GM18502 (cell line): ENCODE results near the gene ADGRB2.

Experiments
- ATAC-seq: cut with Tn5 transposase; IDR thresholded peaks from one replicate; pipeline ENCODE4 v1.9.1; 2021; ENCODE audit warnings: mild to moderate bottlenecking; ENCODE audit not compliant: unreplicated experiment, poor library complexity

ADGRB2 gene

DNA sequence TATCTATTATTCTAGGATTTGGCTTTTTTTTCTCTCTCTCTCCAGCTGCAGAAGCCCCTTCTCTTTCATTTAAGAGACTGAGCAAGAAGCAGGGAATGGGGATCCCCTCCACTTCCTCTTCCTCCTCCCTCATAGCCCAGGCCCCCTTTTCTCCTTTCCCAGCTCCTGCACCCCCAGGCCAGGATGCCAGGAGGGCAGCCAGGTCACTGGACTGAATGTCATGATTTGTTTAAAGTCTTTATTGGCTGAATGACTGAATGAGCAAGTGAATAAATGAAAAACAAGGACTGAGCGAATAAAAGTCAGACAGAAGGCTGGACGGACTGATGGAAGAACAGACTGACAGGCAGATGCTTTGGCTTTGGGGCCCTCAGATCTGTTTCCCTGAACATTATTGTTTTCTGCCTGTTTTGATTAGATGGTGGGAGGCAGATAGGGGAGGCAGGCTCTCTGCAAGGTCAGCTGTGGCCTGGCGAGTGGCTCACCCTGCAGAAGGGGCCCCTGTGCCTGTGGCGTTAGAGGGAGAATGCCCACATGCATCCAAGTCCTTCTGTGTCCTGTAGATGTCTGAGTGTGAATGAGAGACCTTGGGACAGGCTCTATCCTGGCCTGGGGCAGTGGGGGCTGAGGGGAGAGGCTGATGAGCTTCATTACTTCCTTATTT lies 20.3 kb upstream of the ADGRB2 start:
- no peak for ATAC-seq

DNA sequence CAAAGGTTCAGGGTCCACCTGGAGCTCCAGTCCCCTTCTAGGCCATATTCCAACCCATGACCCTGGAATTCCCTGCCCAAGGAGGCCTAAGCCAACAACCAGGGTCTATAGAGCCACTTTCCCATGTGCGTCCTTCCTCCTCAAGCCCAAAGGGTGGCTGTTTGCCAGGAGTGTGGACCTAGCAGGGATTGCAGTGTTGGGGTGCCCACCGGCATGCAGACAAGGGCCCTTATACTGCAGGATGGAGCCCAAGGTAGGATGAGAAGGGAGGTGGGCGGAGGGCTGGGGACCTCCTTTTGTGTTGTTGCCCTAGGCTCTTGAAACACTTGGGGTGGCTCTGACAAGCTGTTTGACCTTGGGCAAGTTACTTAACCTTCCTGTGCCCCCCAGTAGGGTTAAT lies 19.7 kb upstream of the ADGRB2 start:
- ATAC-seq = no peak

DNA sequence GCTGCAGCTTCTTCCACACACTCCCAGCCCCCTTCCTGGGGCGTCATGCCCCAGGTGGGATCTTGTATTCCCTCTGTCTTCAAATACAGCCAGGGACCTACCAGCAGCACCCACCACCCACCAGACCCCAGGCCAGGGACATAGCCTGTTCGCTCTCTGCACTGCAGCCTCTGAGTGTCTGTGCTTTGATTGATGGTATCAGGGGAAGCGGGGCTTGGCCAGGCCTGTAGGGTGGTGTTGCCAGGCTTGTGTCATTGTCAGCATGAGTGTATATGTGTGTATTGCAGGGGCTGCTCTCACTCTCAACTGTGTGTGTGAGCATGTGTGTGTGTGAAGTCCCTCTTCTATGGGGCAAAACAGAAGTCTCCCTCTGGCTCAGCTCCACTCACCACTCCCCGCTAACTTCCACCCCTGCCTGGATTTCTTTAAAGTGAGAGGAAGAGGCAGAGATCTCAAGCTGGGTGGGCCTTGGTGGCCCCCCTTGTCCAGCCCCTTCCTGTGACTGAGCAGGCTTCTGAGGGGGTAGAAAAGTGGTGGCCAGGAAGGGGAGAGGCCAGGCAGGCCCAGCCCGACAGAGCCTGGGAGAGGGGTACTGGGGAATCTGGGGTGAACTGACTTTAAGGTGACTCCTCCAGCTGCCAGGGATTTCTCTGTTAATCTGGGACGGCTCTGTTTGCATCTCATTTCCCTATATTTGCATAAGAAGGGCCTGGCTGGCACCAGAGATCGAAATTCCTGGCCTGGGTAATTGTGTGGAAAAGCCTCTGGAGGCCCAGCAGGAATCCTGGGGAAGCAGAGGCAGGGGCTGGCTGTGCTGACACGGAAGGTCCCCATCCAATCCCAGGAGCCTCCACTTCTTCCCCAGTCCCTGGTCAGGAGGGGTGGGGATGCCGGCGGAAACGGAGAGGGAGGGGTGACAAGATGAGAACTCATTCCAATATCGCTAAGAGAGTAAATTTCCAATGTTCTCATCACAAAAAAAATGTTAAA lies 18.6 kb upstream of the ADGRB2 start:
- no peak for ATAC-seq

DNA sequence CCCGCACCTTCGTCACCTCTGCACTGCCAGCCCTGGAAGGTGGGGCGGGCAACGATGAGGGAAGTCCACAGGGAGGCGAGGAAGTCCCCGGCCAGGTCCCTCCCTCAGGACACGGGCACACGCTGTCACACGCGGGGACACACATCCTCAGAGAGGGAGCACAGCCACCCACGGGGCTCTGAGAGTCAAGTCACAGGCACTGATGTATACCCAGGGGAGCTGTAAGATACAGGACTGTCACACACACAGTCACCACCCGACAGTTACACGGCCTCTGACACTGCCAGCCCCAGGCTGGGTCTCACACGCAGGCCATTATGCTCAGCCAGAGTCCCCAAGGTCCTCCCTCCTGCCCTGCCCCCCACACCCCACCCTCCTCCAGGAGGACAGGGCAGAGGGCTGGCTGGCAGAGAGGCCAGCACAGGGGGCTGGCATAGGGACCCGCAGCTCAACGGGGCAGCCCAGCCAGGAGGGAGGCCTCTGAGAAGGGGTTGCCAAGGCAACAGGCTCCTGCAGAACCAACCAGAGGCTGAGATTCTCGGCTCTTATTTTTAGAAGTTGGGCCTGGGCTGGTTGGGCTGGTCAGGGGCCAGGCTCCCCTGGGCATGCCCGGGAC lies 17.7 kb upstream of the ADGRB2 start:
- no peak for ATAC-seq

DNA sequence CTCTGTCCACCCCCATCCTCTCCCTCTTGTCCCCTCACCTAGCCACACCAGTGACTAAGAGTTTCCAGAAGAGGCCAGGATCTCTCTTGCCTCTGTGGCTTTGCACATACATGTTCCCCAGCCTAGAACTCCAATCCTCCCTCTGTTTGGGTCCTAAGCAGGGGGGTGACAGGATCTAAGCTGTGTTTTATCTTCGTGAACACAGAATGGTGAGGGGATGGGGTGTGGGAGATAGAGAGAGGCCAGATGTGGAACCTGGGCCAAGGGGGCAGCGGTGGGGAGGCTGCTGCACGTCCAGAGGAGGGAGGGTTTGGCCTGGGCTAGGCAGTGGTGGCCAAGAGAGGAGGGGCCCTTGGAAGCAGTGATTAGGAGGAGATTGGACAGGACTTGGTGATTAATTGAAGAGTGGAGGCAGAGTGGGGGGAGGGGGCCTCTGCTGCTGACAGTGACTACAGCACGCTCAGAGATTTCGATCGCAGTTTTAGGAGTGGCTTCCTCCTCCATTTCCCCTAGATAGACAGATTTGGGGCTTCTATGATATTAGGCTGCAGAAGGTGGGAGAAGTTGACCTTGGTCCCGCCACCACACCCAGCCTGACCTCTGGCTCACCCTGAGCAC lies 17.1 kb upstream of the ADGRB2 start:
- no peak for ATAC-seq

DNA sequence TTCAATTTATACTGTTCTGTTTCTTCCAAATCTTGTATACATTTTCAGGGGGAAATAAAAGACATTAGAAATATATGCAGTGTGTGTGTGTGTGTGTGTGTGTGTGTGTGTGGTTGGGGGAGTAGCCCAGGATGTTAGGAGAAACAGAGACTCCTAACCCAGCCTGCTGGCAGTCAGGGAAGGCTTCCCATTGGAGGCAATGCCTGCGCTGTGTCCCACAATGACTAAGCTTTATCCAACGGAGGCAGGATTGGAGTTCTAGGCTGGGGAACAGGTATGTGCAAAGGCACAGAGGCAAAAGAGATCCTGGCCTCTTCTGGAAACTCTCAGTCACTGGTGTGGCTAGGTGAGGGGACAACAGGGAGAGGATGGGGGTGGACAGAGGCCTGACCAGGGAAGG lies 16.5 kb upstream of the ADGRB2 start:
- no peak for ATAC-seq

DNA sequence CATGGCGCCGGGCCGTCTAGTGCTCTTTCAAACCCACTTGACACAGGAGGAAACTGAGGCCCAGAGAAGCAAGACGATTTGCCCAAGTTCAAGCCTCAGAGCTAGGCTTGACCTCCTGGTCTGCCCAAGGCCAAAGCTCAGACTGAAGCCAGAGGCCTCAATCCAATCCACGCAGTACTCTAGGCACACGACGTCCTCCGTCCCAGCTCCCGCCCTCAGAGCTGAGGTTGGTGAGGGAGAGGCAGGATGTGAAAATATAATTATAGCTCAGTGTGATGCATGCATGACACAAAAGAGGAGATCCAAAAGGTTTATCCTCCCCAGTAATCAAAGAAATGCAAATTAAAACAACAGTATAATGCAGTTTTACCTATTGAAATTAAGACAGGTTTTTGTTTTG lies 15.5 kb upstream of the ADGRB2 start:
- no peak for ATAC-seq

DNA sequence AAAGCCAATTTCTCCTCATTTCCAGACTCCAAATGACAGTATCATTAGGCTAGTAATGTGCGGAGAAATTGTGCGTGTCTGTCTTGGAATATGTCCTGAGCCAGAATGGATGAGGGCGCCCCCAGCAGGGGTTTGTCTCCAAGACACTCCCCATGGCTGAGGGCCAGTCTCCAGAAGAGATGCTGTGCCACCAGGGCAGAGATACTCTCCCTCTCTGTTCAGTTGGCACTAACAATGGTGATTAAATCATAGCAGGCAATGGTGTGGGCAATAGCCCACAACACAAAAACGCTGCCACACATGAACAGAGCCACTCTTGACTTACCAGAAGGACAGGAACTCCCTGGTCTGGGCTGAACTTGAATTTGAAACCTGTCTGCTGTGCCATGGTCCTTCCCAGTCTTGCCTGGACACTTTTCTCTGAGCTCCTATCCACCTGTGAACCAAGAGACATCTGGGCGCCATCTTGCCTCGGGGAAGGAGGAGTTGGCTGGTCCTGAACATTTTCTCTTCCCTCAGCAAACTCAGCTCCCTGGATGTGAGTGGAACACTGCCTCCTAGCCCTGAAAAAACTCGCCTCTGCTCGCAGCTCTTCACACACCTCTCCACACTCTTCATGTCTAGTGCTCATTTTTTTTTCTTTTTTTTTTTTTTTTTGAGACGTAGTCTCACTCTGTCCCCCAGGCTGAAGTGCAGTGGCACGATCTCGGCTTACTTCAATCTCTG lies 14.8 kb upstream of the ADGRB2 start:
- no peak for ATAC-seq

DNA sequence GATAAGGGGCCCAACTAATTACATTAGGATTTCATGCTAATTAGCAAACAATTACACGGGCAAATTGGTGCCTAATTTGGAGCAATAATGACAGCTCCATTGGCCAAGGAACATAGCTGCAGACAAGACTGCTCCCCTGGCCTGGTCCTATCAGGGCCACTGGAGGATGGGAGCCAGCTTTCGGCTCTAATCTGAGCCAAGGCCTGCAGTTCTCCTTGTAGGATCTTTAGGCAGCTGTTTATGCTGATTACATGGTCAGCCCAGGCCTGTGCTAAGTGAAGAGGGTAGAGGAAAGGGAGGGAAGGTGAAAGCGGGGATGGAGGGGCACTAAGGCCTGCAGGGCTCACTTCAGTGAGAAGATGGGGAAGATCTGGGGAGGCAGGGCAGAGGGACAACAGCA lies 12.4 kb upstream of the ADGRB2 start:
- no peak for ATAC-seq

DNA sequence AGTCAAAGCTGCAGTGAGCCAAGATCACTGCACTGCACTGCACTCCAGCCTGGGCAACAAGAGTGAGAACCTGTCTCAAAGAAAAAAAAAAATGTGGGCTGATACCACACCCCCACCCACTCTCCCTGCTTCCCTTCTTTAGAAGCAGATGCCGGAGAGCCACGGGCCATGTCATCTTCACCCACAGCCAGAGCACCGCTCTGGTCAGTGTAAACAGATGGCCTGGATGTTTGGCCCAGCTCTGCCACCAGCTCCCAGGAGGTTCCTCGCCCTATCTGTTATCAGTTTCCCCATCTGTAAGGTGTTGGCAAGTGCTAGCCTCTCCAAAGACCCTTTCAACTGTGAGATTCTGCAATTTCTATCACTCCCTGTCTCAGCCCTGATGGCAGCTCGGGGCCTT lies 11.9 kb upstream of the ADGRB2 start:
- ATAC-seq = no peak

DNA sequence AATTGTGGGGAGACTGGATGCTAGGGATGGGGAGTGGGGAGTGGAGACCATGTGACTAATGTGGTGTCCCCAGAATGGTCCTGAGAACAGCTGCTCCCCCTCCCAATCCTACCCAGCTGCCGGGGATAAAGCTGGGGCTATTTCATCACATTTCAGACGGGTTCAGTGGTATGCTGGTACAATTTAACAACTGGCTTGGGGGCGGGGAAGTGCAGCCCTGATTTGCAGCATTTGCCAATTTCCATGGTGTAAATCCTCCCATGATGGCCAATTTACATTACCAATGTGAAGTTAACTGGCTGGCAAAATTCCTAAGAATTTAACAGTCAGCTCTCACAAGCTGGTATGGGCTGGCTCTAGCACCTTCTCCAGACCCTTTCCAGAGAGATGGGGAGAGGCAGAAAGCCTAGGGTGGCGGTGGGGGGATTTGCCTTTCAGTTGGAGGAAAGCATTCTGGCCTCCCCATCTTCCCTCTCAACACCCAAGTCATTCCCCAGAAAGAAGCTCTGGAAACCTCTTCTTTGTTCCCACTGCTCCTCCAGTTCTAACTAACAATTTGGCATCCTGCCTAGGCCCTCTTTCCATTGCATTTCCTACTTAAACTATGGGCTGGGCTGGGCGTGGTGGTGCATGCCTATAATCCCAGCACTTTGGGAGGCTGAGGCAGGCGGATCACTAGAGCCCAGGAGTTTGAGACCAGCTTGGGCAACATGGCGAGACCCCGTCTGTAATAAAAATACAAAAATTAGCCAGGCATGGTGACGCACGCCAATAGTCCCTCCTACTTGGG lies 11.3 kb upstream of the ADGRB2 start:
- ATAC-seq = no peak

DNA sequence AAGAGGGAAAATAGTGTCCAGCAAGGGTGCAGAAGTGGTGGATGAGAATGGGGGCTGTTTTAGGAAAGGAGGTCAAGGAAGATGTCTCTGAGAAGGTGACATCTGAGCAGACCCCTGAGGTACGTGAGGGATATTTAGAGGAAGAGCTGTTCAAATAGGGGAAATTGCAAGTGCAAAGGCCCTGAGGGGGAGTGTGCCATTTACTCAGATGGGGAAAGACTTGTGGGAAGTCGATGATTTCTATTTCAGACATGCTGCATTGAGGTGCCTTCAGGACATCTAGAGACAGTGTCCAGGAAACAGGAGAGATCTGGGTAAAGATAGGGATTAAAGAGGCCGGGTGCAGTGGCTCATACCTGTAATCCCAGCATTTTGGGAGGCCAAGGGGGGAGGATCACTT lies 10.4 kb upstream of the ADGRB2 start:
- no peak for ATAC-seq

DNA sequence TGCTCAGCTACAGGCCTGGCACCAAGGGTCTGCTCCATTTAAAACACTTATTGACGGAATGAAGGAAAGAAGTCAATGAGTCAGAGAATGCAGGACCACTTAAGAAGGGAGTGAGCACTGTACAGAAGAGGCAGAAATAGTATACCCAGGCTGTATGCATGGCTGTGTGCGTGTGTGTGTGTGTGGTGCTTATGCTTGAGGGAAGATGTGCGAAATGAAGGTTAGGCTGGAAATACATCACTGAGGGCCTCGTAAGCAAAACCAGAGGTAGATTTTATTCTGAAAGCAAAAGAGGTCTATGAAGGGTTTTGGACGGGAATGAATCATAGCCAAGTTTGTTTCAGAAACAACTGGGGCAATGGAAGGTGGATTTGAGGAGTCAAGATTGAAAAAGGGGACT lies 9.7 kb upstream of the ADGRB2 start:
- ATAC-seq = no peak

DNA sequence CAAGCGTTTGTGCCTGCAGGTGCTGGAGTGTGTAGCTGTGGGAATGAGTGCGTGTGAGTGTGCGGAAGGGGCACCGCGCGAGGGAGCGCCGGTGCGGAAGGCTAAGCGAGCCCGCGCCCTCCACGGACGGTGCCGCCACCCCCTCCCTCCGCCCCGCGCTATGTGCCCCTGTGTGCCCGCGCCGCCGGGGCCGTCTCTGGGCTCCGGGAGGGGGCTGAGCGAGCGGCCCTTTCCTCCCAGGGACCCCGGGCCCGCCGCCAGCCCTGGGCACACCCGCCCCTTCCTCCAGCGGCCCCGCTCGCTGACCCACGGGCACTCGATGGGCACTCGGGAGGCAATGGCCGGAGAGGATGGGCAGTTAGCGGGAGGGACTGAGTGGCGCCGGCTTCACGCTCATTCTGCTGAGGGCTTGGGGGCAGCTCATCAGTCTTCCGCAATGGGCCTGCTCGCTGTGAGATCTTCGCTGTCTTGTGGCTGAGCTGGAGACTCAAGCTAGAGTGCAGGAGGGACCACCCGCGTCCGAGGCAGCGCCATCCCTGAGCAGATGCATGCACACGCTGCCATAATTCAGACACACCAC lies 8.6 kb upstream of the ADGRB2 start:
- no peak for ATAC-seq

DNA sequence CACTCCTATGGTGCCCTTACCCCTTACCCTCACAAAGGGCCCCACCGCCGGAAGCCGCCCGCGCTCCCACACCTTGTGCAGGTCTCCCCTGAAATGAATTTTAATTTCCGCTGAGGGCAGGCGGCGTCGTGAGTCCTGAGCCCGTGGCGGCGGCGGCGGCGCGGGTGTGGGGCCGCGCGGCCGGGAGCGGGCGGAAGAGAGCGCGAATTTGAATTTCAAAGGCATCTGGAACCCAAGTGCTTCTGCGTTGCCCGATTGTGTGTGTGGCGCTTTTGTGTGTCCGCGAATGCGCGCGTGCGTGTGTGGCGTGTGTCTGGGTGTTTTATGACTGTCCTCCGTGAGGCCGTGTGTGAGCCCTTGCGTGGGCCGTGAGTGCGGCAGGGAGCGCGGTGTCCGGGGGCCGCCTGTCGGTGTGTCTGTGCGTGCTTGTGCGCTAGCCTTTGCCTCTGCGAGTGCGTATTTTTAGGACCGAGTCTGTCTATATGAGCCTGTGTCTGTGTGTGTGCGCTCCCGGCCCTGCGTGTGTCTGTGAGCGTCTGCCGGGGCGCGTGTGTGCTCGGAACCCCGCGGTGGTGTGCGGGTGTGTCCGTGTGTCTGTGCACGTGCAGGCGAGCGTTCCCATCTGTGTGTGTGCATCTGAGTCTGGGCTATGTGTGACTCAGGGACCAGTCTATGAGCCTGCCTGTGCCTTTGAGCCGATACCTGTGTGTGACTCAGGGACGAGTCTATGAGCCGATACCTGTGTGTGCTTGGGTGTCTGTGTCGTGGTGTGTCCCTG lies 7.9 kb upstream of the ADGRB2 start:
- ATAC-seq = no peak

DNA sequence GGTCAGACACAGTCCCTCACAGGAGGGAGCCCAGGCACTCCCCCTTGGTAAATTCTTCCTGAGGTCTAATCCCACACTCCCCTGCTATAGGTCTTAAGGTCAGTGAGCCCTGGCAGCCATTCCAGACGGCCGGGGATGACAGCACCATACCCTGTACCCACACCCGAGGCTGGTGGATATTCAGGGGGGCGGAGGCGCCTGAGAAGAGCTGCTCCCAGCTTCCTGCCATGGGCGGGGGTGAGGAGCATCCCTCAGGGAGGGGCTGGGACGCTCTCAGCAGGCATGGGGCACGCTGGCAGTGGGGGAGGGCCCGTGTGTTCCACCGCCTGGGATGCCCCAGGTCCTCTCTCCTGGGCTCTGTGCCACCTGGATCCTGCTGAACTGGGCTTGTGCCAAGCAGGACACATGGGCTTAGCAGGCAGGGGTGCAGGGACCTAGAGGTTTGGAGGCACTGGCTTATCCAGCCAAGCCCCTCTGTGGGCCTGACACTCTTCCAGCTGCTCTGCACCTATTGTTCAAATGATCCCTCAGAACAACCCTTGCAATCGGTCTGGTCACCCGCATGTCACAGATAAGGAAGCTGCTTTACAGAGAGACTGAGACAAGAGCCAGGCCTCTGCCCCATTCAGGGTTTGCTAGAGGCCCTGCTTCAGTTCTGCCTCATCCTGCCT lies 5.7 kb upstream of the ADGRB2 start:
- ATAC-seq = no peak

DNA sequence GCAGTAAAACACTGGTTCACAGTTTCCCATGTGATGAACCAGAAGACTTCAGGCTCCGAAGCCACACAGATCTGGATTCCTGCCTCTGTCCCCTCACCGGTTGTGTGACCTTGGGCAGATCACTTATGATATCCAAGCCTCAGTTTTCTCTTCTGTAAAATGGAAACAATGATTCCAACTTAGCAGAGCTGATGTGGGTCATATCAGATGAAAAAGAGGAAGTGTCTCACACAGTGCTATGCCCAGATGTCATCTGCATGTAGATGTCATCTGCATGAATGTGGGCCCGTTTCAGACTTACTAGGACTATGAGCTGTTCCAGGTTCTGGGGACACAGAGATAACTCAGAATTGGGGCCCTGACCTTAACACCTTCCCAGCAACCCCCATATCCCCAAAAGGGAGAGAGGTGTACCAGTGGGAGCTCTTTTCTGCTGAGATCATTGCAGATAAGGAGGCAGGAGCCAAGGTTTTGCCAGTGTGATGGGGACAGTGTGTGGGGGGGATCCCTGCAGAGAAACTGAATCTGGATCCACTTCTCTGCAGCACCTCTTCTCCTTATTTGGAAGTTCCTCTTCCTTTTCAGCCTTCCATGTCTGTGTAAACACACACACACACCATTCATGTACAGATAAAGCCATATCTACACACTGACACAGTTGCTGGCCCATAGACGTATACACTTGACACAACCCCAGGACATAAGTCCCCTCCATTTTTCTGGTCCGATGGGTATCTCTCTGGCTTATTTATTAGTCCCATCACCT lies 5.0 kb upstream of the ADGRB2 start:
- no peak for ATAC-seq
